ENCODE data around the gene IQGAP1.

IQGAP1 gene

GRCh38 chr15:90379263-90379662 is 8.8 kb upstream of the IQGAP1 start (continued):
- TF ChIP-seq, protein P1, sequence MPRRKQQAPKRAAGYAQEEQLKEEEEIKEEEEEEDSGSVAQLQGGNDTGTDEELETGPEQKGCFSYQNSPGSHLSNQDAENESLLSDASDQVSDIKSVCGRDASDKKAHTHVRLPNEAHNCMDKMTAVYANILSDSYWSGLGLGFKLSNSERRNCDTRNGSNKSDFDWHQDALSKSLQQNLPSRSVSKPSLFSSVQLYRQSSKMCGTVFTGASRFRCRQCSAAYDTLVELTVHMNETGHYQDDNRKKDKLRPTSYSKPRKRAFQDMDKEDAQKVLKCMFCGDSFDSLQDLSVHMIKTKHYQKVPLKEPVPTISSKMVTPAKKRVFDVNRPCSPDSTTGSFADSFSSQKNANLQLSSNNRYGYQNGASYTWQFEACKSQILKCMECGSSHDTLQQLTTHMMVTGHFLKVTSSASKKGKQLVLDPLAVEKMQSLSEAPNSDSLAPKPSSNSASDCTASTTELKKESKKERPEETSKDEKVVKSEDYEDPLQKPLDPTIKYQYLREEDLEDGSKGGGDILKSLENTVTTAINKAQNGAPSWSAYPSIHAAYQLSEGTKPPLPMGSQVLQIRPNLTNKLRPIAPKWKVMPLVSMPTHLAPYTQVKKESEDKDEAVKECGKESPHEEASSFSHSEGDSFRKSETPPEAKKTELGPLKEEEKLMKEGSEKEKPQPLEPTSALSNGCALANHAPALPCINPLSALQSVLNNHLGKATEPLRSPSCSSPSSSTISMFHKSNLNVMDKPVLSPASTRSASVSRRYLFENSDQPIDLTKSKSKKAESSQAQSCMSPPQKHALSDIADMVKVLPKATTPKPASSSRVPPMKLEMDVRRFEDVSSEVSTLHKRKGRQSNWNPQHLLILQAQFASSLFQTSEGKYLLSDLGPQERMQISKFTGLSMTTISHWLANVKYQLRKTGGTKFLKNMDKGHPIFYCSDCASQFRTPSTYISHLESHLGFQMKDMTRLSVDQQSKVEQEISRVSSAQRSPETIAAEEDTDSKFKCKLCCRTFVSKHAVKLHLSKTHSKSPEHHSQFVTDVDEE (CRISPR knock-in tag; IDR thresholded peaks at IDR 0.05), result no peak
- no peak for TF ChIP-seq GLIS3 (CRISPR knock-in tag; IDR thresholded peaks at IDR 0.05)

DNA sequence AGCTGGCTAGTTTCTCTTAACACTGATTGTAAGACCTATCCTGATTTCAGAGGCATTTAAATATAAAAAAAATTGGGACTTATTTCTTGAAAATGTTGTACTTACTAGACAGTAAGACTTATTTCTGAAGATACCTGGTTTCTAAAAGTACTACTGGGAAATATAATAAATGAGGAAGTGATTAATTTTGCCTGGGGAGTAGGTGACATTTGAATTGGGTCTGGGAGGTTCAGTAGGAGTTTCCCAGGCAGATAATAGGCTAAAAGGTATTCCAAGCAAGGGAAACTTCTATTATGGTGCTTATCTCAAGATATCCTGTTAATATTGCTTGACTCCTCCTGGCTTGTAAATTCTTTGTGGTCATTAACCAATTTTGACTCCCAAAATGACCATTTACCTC is 6.5 kb upstream of the IQGAP1 start:
- TF ChIP-seq ZFP3 (CRISPR knock-in tag; IDR thresholded peaks at IDR 0.05), result peak; percentile 39; the same call in 1 of the 2 replicates
- TF ChIP-seq, protein P2, sequence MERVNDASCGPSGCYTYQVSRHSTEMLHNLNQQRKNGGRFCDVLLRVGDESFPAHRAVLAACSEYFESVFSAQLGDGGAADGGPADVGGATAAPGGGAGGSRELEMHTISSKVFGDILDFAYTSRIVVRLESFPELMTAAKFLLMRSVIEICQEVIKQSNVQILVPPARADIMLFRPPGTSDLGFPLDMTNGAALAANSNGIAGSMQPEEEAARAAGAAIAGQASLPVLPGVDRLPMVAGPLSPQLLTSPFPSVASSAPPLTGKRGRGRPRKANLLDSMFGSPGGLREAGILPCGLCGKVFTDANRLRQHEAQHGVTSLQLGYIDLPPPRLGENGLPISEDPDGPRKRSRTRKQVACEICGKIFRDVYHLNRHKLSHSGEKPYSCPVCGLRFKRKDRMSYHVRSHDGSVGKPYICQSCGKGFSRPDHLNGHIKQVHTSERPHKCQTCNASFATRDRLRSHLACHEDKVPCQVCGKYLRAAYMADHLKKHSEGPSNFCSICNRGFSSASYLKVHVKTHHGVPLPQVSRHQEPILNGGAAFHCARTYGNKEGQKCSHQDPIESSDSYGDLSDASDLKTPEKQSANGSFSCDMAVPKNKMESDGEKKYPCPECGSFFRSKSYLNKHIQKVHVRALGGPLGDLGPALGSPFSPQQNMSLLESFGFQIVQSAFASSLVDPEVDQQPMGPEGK (CRISPR knock-in tag; IDR thresholded peaks at IDR 0.05; ENCODE audit: borderline replicate concordance), result no peak
- no peak for ATAC-seq

GRCh38 chr15:90382320-90382719 is 5.7 kb upstream of the IQGAP1 start:
- no peak for TF ChIP-seq ZNF565 (CRISPR knock-in tag; conservative IDR thresholded peaks at IDR 0.05; ENCODE audit: low read depth)
- no peak for TF ChIP-seq CREB5 (CRISPR knock-in tag; IDR thresholded peaks at IDR 0.05; ENCODE audit: low read depth)
- TF ChIP-seq OSR1 (CRISPR knock-in tag; IDR thresholded peaks at IDR 0.05), result no peak
- no peak for TF ChIP-seq TOX (CRISPR knock-in tag; IDR thresholded peaks at IDR 0.05; ENCODE audit: borderline replicate concordance)
- no peak for TF ChIP-seq ESRRG (CRISPR knock-in tag; IDR thresholded peaks at IDR 0.05)
- no peak for TF ChIP-seq TCF4 (CRISPR knock-in tag; IDR thresholded peaks at IDR 0.05; ENCODE audit: borderline replicate concordance)
- TF ChIP-seq ISL1 (CRISPR knock-in tag; IDR thresholded peaks at IDR 0.05), result no peak
- no peak for TF ChIP-seq CSDC2 (CRISPR knock-in tag; IDR thresholded peaks at IDR 0.05)
- no peak for TF ChIP-seq RARB (CRISPR knock-in tag; IDR thresholded peaks at IDR 0.05)
- TF ChIP-seq PPARA (CRISPR knock-in tag; IDR thresholded peaks at IDR 0.05; ENCODE audit: borderline replicate concordance), result no peak
- no peak for TF ChIP-seq CSRNP3 (CRISPR knock-in tag; IDR thresholded peaks at IDR 0.05)
- no peak for TF ChIP-seq ZNF70 (CRISPR knock-in tag; IDR thresholded peaks at IDR 0.05)
- TF ChIP-seq, protein P3, sequence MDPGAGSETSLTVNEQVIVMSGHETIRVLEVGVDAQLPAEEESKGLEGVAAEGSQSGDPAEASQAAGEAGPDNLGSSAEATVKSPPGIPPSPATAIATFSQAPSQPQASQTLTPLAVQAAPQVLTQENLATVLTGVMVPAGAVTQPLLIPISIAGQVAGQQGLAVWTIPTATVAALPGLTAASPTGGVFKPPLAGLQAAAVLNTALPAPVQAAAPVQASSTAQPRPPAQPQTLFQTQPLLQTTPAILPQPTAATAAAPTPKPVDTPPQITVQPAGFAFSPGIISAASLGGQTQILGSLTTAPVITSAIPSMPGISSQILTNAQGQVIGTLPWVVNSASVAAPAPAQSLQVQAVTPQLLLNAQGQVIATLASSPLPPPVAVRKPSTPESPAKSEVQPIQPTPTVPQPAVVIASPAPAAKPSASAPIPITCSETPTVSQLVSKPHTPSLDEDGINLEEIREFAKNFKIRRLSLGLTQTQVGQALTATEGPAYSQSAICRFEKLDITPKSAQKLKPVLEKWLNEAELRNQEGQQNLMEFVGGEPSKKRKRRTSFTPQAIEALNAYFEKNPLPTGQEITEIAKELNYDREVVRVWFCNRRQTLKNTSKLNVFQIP (CRISPR knock-in tag; IDR thresholded peaks at IDR 0.05; ENCODE audit: borderline replicate concordance, low read depth), result no peak
- TF ChIP-seq, protein P1 (CRISPR knock-in tag; IDR thresholded peaks at IDR 0.05), result no peak
- TF ChIP-seq, protein P2 (CRISPR knock-in tag; IDR thresholded peaks at IDR 0.05; ENCODE audit: borderline replicate concordance), result no peak
- TF ChIP-seq BACH2 (CRISPR knock-in tag; IDR thresholded peaks at IDR 0.05; ENCODE audit: borderline replicate concordance), result no peak
- no peak for TF ChIP-seq SNAI2 (CRISPR knock-in tag; IDR thresholded peaks at IDR 0.05)
- TF ChIP-seq ZFP30 (CRISPR knock-in tag; IDR thresholded peaks at IDR 0.05), result no peak
- ATAC-seq, result no peak
